Loucy (cell line): ENCODE measurements around the gene WNT9A.
"Not testable (repeated sequence)": the region's sequence is repeated elsewhere in the genome, so short reads cannot be mapped to it uniquely, and the experiment has no call there.

ENCODE experiments used
- H2AFZ ChIP-seq: fragments of 200-600 bp; sonication (generic); 2 replicates; pipeline ENCODE4 v1.6.0; 2016; ENCODE audit warnings: antibody characterized with exemption, mild to moderate bottlenecking, low read length, moderate library complexity
- H3F3A ChIP-seq: fragments of 200-600 bp; 2 replicates; pipeline ENCODE4 v1.6.0; 2016; ENCODE audit warnings: antibody characterized with exemption, low read depth, mild to moderate bottlenecking
- H3K27me3 ChIP-seq: fragments of 200-600 bp; sonication (generic); 2 replicates; pipeline ENCODE4 v1.6.1; 2014; ENCODE audit warnings: low read length, mild to moderate bottlenecking; ENCODE audit not compliant: insufficient read depth, poor library complexity, severe bottlenecking
- H3K36me3 ChIP-seq: fragments of 200-600 bp; sonication (generic); 2 replicates; pipeline ENCODE4 v1.6.1; 2016; ENCODE audit warnings: low read length; ENCODE audit not compliant: insufficient read depth
- H3K4me1 ChIP-seq: fragments of 200-600 bp; sonication (generic); 2 replicates; pipeline ENCODE4 v1.5.1; 2014; ENCODE audit warnings: low read length, mild to moderate bottlenecking; ENCODE audit not compliant: insufficient read depth, poor library complexity, severe bottlenecking
- H3K4me2 ChIP-seq: fragments of 200-600 bp; sonication (generic); 2 replicates; pipeline ENCODE4 v1.6.0; 2014; ENCODE audit warnings: antibody characterized with exemption, low read length, low read depth, mild to moderate bottlenecking; ENCODE audit not compliant: poor library complexity, severe bottlenecking
- H3K4me3 ChIP-seq: fragments of 200-600 bp; sonication (generic); 2 replicates; pipeline ENCODE4 v1.5.1; 2014; ENCODE audit warnings: low read length, mild to moderate bottlenecking, mixed read lengths; ENCODE audit not compliant: poor library complexity, severe bottlenecking
- H3K79me2 ChIP-seq: fragments of 200-600 bp; sonication (generic); 2 replicates; pipeline ENCODE4 v1.6.1; 2014; ENCODE audit warnings: low read length; ENCODE audit not compliant: insufficient read depth
- H3K9ac ChIP-seq: fragments of 200-600 bp; sonication (generic); 2 replicates; pipeline ENCODE4 v1.6.0; 2014; ENCODE audit warnings: mild to moderate bottlenecking, low read depth, low read length, moderate library complexity; ENCODE audit not compliant: poor library complexity, severe bottlenecking
- H3K9me2 ChIP-seq: fragments of 200-600 bp; sonication (generic); replicated peaks from 2 replicates; pipeline ENCODE4 v1.6.1; 2016; ENCODE audit warnings: low read depth, low read length, mixed read lengths
- H3K9me3 ChIP-seq: fragments of 200-600 bp; sonication (generic); 2 replicates; pipeline ENCODE4 v1.6.1; 2014; ENCODE audit warnings: mild to moderate bottlenecking, antibody characterized with exemption, low read length, low read depth; ENCODE audit not compliant: insufficient read depth
- H4K20me1 ChIP-seq: fragments of 200-600 bp; sonication (generic); 2 replicates; pipeline ENCODE4 v1.6.0; 2014; ENCODE audit warnings: antibody characterized with exemption, low read length, mild to moderate bottlenecking; ENCODE audit not compliant: insufficient read depth, poor library complexity, severe bottlenecking
- CTCF ChIP-seq: fragments of 200-600 bp; sonication (generic); conservative IDR thresholded peaks from 2 replicates; pipeline ENCODE4 v1.5.1; 2014; ENCODE audit warnings: mild to moderate bottlenecking, antibody characterized with exemption, low read length
- EZH2phosphoT487 ChIP-seq: fragments of 200-600 bp; IDR thresholded peaks from 2 replicates; pipeline ENCODE4 v1.6.1; 2018; ENCODE audit warnings: antibody characterized with exemption, mild to moderate bottlenecking, moderate library complexity, borderline replicate concordance

Gene WNT9A

GRCh38 chr1:227883641-227884301, 64.0 kb downstream of the WNT9A start:
- no peaks in the 10 kb centered on the region for H4K20me1 ChIP-seq
- H3K9ac ChIP-seq, result no peak overlapping the region
- no peaks in the 10 kb centered on the region for H3K9me3 ChIP-seq
- H3K4me1 ChIP-seq, result no peaks in the 10 kb centered on the region
- no peaks in the 10 kb centered on the region for H3K27me3 ChIP-seq
- no peak overlapping the region for H2AFZ ChIP-seq
- H3K9me2 ChIP-seq, result no peaks in the 10 kb centered on the region
- TF ChIP-seq EZH2phosphoT487, result no peak
- no peak for TF ChIP-seq CTCF
- no peaks in the 10 kb centered on the region for H3K79me2 ChIP-seq
- H3K4me2 ChIP-seq, result no peak overlapping the region
- no peak overlapping the region for H3K4me3 ChIP-seq
- no peaks in the 10 kb centered on the region for H3K36me3 ChIP-seq
- no peaks in the 10 kb centered on the region for H3F3A ChIP-seq

GRCh38 chr1:227883073-227883520, 64.6 kb downstream of the WNT9A start:
- Histone ChIP-seq H3K79me2 (no peaks in the 10 kb centered on the region), H3K9ac (no peak overlapping the region), H4K20me1 (no peaks in the 10 kb centered on the region), H3K27me3 (no peaks in the 10 kb centered on the region), H3F3A (no peaks in the 10 kb centered on the region), H3K36me3 (no peaks in the 10 kb centered on the region), H3K4me1 (no peaks in the 10 kb centered on the region), H3K4me3 (no peak overlapping the region), H3K9me2 (no peaks in the 10 kb centered on the region), H2AFZ (no peak overlapping the region), H3K9me3 (no peaks in the 10 kb centered on the region), H3K4me2 (no peak overlapping the region)
- TF ChIP-seq EZH2phosphoT487, result no peak
- TF ChIP-seq CTCF, result no peak

- Histone ChIP-seq H3K4me3 (no peak overlapping the region), H3K9ac (no peak overlapping the region), H3K36me3 (no peaks in the 10 kb centered on the region), H3K9me3 (no peaks in the 10 kb centered on the region), H4K20me1 (no peaks in the 10 kb centered on the region), H2AFZ (no peak overlapping the region), H3K4me2 (no peak overlapping the region), H3K4me1 (no peaks in the 10 kb centered on the region), H3K27me3 (no peaks in the 10 kb centered on the region), H3K9me2 (no peaks in the 10 kb centered on the region), H3K79me2 (no peaks in the 10 kb centered on the region), H3F3A (no peaks in the 10 kb centered on the region)
- TF ChIP-seq CTCF (no peak), EZH2phosphoT487 (no peak)
These were observed 67.3 kb downstream of the WNT9A start for GRCh38 chr1:227880342-227880924.

- H3K4me3 ChIP-seq, H3K9me2 ChIP-seq, H2AFZ ChIP-seq, H3K36me3 ChIP-seq, H3K4me1 ChIP-seq, H4K20me1 ChIP-seq, H3K9me3 ChIP-seq, H3K27me3 ChIP-seq, H3F3A ChIP-seq, H3K4me2 ChIP-seq, H3K79me2 ChIP-seq, H3K9ac ChIP-seq: not testable (repeated sequence)
These were observed 69.9 kb downstream of the WNT9A start for GRCh38 chr1:227877810-227878209.

GRCh38 chr1:227871892-227872291, 75.8 kb downstream of the WNT9A start:
- not testable (repeated sequence) for H4K20me1 ChIP-seq, H3K9ac ChIP-seq, H3K4me2 ChIP-seq, H3K9me3 ChIP-seq, H3K79me2 ChIP-seq, H3K36me3 ChIP-seq, H3K9me2 ChIP-seq, H2AFZ ChIP-seq, H3K4me3 ChIP-seq, H3K27me3 ChIP-seq, H3F3A ChIP-seq
- peaks cover 20% of the 10 kb centered on the region for H3K4me1 ChIP-seq
